Measurements from ENCODE around the gene S100A16.

DNA sequence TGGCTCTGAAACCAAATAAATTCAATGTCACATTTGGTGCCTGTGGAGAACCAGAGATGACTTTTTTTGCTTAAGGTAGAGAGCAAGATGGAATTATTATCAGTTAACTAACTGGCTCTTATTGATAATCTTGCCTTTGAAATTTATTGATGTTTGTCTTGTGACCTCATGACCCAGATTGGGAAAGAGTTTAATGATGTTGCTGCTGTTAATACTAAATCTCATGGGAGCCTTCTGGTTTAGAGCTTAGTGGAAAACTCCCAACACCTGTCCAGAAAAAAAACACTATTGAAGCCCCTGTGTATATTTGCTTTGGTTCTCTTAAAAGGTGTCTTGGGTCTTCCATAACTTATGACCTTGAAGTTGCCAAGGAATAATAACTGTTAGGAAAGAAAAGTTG, 30.9 kb upstream of the S100A16 start:
- TF ChIP-seq, protein P1, sequence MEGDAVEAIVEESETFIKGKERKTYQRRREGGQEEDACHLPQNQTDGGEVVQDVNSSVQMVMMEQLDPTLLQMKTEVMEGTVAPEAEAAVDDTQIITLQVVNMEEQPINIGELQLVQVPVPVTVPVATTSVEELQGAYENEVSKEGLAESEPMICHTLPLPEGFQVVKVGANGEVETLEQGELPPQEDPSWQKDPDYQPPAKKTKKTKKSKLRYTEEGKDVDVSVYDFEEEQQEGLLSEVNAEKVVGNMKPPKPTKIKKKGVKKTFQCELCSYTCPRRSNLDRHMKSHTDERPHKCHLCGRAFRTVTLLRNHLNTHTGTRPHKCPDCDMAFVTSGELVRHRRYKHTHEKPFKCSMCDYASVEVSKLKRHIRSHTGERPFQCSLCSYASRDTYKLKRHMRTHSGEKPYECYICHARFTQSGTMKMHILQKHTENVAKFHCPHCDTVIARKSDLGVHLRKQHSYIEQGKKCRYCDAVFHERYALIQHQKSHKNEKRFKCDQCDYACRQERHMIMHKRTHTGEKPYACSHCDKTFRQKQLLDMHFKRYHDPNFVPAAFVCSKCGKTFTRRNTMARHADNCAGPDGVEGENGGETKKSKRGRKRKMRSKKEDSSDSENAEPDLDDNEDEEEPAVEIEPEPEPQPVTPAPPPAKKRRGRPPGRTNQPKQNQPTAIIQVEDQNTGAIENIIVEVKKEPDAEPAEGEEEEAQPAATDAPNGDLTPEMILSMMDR (conservative IDR thresholded peaks at IDR 0.05 in 1 of 2, IDR thresholded peaks at IDR 0.05 in 1 of 2; ENCODE audit: extremely low read depth in 1 of 2, insufficient read depth in 1 of 2, low read depth in 1 of 2, low read length in 2 of 2), result no peak
- TF ChIP-seq EZH2 (IDR thresholded peaks at IDR 0.05; ENCODE audit: borderline replicate concordance, low read length), result no peak
